Sciatic nerve (tissue), 2 donors: Measurements from ENCODE around the gene MECP2. TPM values are rescaled to one million over a fixed set of nuclear protein-coding genes. Genes with fewer than 3 reads are reported as not detected.

Experiments
- ATAC-seq: fragments of 200-7000 bp; cut with Tn5 transposase; one replicate; pipeline ENCODE4 v1.9.1; 2020; ENCODE audit warnings: mild to moderate bottlenecking, moderate library complexity
- DNase-seq: peaks from one replicate; pipeline ENCODE4 v3.0.0-alpha.2; 2020; ENCODE audit warnings: low spot score
- intact Hi-C: fragments of 100-400 bp; cut with DNase I; formaldehyde crosslinking; loops from one replicate; pipeline ENCODE4 v1.14.2; 2022
- total RNA-seq: library from RNA; stranded (reverse); fragmentation: NEBNext Ultra II Directional; extraction: Animal tissue kit (Norgen Biotek cat#: 25700); gene quantifications from one replicate; pipeline ENCODE4 v1.2.1, GENCODE V29; 2021
- donor health status: DM: no; HTN: no; CAD: no.
- donor health status: DM: no; HTN: no; CAD: no.

MECP2 gene
- total RNA-seq, 1 donor from 2014 or later: 85.6 TPM

DNA sequence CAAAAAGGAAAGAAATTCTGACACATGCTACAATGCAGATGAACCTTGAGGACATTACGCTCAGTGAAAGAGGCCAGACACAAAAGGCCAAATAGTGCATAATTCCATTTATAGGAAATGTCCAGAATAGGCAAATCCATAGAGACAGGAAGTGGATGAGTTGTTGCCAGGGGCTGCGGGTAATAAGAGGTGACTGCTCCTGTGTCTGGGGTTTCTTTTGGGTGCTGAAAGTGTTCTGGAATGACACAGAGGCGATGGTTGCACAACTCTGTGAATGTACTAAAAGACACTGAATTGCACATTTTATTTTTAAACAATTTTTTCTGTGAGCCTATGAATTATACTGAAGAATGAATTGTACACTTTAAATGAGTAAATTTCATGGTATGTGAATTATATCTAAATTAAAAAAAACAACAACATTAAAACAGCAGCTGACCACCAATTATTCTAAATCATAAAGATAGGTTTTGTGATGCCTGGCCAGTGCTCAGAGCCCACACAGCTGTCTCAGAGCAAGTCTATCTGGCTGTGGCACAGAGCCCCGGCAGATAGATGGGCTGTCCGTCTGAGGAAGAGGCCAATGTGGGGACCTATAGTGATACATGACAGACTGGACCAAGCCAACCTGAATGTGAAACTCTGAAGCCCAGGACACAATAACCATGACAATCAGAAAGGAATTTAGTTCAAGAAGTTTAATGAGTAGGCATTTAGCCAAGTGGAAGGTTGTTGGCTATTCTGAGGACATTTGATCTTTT lies 54.3 kb downstream of the MECP2 start:
- ATAC-seq: peak; percentile 47
- intact Hi-C loops: no loop called here
- DNase-seq: no peak

DNA sequence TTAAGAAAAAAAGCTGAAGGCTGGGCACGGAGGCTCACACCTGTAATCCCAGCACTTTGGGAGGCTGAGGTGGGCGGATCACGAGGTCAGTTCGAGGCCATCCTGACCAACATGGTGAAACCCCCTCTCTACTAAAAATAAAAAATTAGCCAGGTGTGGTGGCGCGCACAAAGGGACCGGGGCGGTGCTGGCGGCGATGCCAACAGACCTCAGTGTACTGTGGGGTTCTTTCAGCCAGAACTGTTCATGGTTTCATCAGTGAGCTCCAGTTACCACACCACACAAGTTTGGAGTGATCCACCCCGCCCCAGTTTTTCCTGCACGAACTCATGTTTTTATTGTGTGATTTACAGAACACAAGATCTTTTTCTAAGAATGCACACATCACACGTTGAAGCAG lies 56.7 kb downstream of the MECP2 start:
- ATAC-seq (no peak), DNase-seq (no peak)
- intact Hi-C loops: no loop called here

DNA sequence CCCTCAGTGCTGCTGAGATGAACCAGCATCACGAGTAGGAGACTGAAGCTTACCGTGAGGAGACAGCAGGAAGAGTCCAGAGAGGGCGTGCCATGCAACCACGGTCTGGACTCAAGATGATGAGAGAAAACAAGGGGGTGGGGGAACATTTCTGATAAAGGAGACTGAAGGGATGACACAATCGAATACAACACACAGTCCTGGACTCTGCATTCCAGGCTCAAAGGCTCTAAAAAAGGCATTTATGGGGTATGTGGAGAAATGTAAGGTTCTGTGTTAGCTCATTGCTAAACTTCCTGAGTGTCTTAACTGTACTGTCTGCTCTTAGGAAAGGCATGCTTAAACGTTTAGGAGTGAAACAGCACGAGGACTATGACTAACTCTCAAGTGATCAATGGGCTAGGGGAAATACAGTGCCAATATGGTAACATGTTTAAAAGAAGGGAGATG lies 57.2 kb downstream of the MECP2 start:
- ATAC-seq (peak; percentile 29), DNase-seq (no peak)
- intact Hi-C loops: no loop called here

DNA sequence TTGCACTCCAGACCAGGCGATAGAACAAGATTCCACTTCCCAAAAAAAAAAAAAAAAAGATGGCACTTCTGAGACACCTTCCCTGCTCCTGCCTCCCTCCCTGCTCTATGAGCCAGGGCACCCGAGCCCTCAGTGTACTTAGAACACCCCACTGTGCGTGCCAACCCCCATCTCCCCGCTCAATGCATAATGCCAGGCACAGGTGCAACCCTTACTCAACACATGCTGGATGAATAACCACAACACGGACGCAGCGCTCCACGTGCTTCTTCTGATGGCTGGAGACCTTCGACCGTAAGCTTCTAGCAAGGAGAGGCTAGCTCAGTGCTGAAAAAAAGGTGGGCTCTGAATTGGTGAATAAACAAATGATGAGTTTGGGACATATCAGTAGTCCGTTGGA lies 57.9 kb downstream of the MECP2 start:
- DNase-seq (no peak), ATAC-seq (no peak)
- intact Hi-C loops: no loop called here

DNA sequence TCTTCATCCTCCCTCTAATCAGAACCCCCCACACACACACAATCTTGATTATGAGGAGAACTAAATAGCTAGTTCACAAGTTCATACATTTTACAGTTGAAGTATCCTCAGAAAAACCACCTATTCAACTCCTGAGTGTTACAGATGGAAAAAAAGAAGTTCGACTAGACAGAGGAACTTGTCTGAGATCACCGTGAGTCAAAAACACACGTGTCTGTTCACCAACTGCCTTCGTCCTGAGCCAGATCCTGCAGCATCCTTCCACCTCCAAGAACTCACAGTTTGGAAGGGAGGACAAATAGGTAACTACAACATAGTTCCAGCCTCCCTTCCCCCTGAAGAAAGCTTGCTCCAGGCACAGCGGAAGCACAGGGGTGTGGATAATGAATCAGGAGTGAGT lies 58.9 kb downstream of the MECP2 start:
- intact Hi-C loops: no loop called here
- ATAC-seq (no peak), DNase-seq (no peak)

DNA sequence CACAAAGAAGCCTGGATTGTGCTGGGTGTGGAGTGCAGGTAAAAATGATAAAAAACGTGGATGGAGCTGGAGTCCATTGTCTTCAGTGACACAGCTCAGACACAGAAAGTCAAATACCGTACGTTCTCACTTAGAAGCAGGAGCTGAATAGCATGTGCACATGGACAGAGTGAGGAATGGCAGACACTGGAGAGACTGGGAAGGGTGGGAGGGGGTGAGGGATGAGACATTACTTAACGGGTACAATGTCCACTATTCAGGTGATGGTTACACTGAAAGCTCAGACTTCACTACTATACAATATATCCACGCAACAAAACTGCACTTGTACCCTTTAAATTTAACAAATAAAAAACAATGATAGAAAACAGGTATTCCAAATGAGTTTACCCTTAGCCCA lies 59.8 kb downstream of the MECP2 start:
- ATAC-seq (no peak), DNase-seq (no peak)
- intact Hi-C loops: no loop called here

DNA sequence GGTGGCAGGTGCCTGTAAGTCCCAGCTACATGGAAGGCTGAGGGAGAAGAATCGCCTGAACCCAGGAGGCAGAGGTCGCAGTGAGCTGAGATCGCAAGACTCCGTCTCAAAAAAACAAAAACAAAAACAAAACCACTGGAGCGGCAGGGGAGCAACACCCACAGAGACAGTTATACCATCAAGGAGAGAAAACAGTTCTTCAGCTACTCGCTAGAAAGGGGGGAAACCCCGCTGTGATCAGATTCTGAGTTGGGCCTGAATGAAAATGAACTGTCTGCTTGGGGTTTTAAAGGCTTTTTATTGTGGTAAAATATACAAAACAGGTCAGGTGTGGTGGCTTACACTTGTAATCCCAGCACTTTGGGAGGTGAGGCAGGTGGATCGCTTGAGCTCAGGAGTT lies 61.0 kb downstream of the MECP2 start:
- ATAC-seq (no peak), DNase-seq (no peak)
- intact Hi-C loops: no loop called here

DNA sequence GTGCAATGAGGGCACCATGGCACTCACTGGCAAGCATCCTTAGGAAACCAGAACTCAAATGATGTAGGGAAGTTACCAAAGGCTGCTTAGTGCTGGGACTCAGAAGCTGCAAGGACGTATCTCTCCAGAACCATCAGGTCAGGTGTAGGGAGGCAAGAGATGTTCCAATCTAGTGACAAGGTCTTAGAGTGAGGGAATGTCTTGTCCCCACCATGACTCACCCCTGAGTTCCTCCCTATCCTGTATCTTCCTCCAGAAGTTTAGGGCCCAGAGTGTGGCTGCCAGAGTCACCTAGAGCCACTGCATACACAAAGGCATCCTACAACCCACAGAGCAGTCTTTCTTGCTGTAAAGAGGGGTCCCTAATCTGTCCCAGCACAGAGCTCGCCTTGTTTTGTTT lies 63.7 kb downstream of the MECP2 start:
- ATAC-seq (no peak), DNase-seq (no peak)
- intact Hi-C loops: no loop called here

DNA sequence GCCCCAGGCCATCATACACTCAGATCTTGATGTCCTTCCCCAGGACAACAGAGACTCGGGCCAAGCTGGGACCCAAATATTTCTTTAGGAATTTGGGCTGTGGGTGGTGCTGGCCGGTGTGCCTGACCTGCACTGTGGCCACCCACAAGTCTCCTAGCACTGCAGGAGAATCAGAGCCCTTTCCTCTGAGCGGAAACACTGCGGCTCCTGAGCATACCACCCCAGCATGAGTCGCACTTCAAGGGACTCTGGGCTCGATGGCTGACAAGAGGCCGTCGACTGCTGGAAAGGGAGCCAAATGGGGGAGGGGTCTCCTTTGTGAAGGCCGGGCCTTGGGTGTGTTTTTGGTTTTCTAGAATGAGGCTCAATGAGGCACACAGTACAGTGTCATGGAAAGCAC lies 64.9 kb downstream of the MECP2 start:
- no peak for DNase-seq
- intact Hi-C loops: no loop called here

DNA sequence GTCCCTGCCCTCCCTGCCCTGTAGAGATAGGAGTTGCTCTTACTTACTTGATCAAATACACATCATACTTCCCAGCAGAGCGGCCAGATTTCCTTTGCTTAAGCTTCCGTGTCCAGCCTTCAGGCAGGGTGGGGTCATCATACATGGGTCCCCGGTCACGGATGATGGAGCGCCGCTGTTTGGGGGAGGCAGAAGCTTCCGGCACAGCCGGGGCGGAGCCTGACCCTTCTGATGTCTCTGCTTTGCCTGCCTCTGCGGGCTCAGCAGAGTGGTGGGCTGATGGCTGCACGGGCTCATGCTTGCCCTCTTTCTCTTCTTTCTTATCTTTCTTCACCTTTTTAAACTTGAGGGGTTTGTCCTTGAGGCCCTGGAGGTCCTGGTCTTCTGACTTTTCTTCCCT lies 65.4 kb downstream of the MECP2 start:
- DNase-seq (no peak), ATAC-seq (no peak)

More for the DNA sequence above, 64.9 kb downstream of the MECP2 start:
- ATAC-seq: no peak

DNA sequence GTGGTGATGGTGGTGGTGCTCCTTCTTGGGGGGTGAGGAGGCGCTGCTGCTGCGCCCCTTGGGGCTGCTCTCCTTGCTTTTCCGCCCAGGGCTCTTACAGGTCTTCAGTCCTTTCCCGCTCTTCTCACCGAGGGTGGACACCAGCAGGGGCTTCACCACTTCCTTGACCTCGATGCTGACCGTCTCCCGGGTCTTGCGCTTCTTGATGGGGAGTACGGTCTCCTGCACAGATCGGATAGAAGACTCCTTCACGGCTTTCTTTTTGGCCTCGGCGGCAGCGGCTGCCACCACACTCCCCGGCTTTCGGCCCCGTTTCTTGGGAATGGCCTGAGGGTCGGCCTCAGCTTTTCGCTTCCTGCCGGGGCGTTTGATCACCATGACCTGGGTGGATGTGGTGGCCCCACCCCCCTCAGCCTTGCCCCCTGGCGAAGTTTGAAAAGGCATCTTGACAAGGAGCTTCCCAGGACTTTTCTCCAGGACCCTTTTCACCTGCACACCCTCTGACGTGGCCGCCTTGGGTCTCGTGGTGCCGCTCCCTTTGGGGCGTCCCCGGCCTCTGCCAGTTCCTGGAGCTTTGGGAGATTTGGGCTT lies 66.7 kb downstream of the MECP2 start:
- no peak for DNase-seq
- intact Hi-C loops: no loop called here
- no peak for ATAC-seq

More for the DNA sequence above, 65.4 kb downstream of the MECP2 start:
- intact Hi-C loops: no loop called here

DNA sequence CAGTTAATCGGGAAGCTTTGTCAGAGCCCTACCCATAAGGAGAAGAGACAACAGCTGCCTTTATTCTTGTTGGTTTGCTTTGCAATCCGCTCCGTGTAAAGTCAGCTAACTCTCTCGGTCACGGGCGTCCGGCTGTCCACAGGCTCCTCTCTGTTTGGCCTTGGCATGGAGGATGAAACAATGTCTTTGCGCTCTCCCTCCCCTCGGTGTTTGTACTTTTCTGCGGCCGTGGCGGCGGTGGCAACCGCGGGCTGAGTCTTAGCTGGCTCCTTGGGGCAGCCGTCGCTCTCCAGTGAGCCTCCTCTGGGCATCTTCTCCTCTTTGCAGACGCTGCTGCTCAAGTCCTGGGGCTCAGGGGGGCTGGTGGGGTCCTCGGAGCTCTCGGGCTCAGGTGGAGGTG lies 67.3 kb downstream of the MECP2 start:
- DNase-seq (no peak), ATAC-seq (no peak)
- intact Hi-C loops: no loop called here

DNA sequence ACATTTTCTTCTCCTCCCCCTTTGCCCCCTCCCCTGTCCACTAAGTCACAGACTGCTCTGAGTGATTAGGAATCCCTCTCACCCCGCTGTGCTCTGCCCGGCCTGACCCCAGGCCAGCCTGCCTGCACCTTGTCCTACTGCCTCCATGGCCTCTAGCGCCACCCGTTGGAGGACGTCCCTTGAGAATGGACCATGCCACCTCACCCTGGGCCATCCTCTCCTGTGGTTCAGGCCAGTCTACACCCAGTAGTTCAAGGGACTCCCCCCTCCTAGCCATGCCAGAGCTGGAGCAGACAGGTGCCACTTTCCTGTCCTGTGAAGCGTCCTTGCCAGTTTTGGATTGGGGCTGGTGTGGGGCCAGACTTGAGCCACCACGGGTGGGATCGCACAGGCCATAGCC lies 68.1 kb downstream of the MECP2 start:
- intact Hi-C loops: no loop called here
- ATAC-seq (no peak), DNase-seq (no peak)

DNA sequence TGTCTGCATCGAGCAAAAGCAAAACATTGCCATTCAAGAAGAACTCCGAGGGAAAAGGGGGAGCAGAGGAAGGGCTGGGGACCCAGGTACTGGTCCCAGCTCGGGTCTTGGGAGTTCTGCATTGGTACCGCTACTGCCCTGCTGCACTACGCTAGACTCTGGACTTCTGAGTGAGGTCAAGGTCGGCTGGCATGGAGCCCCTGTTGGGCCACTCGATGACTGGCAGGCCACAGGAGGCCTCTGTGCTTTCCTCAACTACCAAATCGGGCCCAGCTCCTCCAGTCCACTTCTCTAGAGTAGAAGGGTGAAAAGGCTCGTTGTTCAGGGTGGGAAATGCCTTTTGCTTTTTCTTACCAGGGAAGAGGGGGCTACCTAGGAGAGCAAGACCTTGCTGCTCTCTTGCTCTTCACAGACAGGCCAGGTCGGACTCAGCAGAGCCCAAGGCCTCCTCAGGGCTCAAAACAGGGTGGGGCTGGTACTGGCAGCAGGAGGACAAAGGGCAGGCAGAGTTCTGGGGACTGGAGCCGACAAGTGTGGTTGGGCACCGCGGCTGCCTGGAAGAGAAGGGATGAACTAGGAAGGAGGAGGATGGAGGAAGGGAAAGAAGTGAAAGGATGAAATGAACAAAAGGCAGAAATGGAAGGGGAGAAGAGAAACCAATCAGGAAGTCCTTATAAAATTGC lies 68.9 kb downstream of the MECP2 start:
- intact Hi-C loops: no loop called here
- DNase-seq: no peak
- ATAC-seq: no peak

DNA sequence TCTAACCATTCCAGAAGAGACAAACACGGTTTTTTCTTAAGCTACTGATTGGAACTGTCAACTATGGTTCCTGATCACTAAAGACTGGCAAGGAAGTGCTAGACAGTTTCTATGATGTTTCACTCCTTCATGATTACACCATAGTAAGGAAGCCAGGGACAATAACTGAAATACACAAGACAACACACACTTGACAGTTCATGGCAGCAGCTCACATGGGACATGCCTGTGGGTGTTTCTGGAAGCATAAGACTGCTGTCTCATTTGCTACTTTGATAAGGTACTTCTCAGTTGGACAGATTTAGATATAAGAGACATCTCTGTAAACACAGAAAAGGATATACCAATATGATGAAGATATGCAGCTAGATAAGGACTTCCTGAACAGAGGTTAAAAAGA lies 69.5 kb downstream of the MECP2 start:
- intact Hi-C loops: no loop called here
- no peak for ATAC-seq
- no peak for DNase-seq

DNA sequence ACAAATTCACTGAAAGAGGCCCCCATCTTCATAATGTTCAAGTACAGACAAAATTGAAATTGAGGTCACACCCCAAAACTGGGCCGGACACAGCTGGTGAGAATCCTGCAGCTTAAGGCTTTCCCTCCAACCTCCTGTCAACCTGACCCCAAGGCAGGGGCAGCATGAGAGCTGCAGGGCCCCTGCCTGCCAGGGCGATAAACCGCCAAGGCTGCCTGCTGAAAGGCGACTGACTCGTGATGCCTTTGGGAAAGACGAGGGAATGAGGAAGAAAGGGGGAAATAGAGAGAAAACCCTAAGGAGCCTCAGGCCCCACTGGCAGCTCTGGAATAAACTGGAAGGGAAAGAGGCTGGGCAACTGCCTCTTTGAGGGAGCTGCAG lies 70.5 kb downstream of the MECP2 start:
- no peak for DNase-seq
- intact Hi-C loops: no loop called here
- no peak for ATAC-seq

DNA sequence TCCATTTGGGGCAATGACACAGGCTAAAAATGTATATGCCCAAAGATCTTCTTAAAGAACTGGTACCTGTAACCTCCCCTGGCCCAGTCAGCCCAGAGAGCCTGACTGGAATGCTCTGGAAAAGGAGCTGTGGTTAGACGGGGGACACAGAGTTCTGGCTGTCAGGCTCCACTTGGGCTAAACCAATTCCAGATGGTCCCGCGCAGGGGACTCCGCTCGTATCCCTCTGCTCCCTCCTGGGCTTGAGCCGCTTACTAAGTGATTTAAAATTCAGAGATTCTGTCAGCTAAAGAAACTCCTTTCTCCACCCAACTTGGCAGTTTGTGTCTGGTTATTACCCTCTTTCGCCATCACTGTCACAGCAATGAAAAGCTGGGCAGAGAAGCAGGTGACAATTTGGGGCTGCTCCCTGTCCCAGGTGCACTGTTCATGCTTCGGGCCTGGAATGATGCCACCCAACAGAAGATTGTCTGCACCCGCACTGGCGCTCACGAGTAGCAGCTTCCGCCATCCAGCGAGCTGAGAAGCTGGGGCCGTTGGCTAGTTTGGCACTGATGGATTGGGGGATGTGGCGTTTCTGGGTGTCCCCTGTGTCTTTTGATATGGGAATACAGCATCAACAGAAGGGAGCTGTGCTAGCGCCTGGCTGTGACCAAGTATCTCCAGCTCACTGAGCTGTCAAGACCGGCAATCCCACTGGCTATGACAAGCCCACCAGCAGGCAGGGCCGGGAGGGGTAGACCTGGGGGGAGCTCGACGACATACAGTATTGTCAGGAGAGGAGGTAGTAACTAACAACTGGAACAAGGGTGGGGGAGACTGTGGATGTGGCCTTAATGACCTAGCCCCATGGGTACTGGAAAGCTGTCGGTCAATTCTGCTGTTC lies 71.1 kb downstream of the MECP2 start:
- ATAC-seq (no peak), DNase-seq (no peak)
- intact Hi-C loops: no loop called here

DNA sequence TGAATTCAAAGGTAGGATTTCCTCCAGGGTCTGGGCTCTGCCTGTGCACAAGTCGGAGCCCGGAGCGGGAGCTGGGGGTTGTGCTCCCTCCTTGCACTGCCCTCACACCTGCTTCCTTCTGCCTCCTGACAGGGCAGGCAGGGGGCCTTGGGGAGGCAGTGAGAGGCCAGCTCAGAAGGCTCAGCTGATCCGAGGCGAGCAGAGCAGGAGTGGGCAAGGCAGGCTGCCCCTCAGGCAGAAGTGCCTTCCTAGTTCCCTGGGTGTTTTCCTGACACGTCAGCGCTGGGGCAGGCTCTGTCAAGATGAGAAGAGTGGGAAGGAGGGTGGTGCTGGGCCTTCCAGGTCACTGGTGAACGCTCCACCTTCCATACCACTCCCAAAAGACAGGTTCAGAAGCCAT lies 72.3 kb downstream of the MECP2 start:
- intact Hi-C loops: no loop called here
- DNase-seq (no peak), ATAC-seq (no peak)

DNA sequence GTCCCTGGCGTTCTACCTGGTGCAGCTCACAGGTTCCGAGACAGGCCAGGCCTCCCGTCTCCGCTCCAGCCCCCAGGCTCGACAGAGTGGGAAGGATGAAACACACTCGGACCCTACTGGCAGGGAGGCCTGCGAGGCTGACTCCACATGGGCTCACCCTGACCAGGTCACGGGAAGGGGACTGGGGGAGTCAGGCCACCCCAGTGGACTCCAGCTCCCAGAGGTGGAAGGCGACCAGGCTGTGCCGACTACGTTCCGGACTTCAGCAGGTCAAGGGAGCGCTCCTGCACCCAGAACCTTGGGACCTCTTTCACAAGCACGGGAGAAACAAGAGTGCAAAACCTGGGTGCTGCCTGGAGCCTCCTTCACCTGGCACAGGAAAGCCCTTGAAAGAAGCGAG lies 73.2 kb downstream of the MECP2 start:
- intact Hi-C loops: no loop called here
- no peak for ATAC-seq
- no peak for DNase-seq
